ENCODE results near the gene KLHL33.

The KLHL33 gene, protein sequence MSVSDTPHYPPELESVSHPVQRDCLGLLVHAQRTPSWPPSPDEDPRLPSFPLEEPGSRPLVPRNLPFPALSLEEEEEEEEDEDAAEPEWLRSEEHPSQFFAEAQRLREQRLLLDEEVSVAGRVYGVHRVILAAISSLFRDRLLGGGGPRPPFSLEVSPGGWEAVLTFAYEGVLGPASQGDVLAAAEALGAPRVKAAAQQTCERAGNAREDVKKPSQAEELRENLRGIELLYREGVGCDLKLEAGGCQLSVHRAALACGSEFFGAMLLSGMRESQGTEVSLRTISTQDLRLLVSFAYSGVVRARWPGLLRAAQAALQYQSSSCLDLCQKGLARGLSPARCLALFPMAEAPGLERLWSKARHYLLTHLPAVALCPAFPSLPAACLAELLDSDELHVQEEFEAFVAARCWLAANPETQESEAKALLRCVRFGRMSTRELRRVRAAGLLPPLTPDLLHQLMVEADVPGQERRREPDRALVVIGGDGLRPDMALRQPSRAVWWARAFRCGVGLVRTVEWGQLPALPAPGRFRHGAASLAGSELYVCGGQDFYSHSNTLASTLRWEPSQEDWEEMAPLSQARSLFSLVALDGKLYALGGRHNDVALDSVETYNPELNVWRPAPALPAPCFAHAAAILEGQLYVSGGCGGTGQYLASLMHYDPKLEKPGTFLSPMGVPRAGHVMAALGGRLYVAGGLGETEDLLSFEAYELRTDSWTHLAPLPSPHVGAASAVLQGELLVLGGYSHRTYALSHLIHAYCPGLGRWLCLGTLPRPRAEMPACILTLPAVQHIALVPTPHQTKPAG

DNA sequence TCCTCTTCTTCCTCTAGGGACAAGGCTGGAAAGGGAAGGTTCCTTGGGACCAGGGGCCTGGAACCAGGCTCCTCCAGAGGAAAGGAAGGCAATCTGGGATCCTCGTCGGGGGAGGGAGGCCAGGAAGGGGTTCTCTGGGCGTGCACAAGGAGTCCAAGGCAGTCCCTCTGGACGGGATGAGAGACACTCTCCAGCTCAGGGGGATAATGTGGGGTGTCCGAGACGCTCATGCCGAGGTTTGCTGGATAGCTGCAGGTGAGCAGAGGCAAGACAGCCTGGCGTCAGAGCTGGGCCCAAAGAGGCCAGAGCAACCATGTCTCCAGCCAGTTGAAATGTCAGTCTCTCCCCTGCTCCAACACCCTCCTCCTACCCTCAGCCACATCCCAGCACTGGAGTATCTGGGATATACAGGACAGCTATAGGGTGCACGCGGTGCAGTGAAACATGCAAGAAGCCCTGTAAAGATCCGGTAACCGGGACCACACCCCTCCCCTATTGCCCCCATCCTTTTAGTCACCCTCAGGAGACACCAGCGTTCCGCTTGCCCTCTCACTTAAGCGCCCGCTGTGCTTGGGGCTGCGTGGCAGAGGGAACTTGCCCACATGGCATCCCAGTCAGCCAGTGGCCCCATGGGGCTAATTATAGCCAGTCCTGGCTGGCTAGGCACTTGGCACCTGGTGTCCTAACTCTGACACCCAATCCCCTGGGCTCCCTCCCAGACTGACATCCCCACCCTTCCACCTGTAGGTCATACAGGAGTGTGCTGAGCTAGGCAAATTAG is at the start of gene KLHL33:
Gene KLHL33, minus strand, starts transcription at position 585 of the 781 bp plus-strand sequence. Its CDS starts 355 bp downstream, at position 230.
- DNase-seq: no peak

DNA sequence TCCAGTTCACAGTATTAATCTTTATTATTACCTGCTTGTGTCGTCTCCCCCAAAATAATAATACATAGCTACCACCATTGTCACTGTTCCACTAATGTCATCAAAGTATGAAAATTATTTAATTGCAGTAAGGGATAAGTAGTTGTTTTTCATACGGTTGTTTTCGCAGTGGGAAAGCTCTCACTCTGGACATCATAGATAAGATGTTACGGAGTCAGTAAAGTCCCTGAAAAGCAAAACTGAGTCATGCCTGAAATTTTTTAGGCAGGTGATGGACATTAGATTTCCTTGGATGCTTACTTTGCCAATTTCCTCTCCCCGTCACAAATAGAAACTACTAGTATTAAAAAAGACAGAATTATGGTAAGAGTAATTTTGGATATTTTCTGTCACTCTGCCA is 46.4 kb upstream of the KLHL33 start:
- DNase-seq: no peak

DNA sequence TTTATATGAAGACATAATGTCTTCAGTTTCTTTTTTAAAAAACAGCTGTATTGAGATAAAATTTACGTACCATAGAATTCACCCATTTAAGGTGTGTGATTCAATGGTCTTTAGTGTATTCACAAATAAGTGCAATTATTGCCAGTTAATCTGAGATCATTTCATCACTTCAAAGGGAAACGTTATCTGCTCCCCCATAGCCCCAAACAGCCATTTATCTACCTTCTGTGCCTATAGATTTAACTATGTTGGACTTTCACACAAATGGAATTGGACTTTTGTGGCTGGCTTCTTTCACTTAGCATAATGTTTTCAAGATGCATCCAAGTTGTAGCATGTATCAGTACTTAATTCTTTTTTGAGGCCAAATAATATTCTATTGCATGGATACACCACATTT is 42.9 kb upstream of the KLHL33 start:
- no peak for DNase-seq

DNA sequence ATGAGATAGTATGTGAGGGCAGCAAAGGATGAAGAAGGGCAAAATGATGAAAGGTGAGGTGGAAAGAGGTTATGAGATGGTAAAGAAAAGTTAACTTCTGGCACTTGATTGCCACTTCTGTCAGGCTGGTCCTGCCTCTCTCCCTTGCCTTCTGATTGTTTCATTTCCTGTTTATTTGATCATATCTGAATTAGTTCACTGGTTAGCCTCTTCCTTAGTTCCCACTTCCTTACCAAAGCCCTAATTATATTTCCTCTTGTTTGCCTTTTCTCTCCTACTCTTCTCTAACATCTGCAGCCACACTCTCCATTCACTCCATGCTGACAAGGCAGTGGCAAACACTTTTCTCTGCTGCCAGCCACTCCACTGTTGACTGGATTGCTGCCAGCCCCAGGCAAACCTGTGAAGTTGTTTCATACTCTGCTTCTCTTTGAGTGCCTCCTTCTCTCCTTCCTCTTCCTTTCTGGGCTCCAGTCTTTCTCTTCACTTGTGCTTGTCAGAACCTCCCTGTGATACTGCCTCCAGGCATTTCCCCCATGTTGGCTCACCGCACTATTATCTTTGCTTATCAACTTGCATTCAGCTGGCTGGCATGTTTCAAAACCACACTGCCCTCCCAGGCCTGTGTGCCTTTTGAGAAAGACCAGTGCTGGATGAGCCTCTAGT is 41.4 kb upstream of the KLHL33 start:
- peak; percentile 36 for DNase-seq

DNA sequence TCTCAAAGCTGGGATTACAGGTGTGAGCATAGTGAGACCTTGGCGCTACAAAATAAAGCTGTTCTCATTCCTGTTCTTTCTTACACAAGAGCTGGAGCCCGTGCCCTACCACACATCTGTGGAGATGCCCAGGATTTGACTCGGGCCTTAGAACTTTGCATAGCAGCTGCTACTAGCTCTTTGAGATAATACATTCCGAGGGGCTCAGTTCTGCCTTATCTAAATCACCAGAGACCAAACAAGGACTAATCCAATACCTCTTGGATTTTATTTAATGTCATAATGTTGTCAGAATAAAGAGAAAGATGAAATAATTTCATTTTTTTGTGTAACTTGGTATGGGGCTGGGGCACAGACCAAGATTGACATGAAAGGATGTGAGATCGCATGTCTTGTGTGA is 40.8 kb upstream of the KLHL33 start:
- DNase-seq: no peak

DNA sequence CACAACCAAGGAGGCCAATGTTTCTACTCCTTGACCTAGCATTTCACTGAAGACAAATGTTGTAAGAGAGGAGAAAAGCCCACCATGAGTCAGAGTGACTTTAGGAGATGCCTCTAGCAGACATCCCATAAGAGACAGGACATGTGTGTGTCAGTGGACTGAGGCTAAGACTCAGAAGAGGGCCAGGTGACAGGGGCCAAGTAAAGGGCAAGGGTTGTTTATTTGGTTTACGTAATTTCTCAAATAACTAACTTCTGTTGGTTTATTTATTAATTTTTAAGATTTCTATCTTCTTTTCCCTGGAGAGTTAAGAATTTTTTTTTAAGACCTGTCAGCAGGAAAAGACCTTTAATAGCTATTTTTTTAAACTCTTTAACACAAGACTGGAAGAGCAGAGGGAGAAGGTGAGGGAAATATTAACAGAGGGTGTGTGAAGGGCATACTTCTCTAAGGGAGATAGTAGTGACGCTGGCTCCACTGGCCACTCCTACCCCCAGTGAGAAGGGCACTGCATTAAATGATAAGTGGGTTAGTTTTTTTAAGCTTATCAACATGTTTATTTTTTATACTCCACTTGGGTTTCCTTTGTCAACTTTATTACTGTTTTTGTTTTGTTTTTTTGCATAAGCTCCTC is 36.7 kb upstream of the KLHL33 start:
- no peak for DNase-seq

DNA sequence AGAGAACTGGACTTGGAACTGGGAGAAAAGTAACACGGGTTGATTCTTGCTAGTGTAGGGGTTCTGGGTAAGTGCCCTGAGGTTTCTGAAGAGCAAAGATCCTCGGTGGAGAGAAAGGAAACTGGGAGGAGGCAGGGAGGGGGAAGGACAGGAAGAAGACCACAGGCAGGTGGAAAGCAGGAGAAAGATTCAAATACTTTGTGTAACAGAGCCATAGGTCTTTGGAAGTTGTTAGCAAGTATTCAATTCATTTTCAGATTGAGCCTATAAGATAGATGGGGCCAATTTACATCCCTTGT is 34.6 kb upstream of the KLHL33 start:
- no peak for DNase-seq

DNA sequence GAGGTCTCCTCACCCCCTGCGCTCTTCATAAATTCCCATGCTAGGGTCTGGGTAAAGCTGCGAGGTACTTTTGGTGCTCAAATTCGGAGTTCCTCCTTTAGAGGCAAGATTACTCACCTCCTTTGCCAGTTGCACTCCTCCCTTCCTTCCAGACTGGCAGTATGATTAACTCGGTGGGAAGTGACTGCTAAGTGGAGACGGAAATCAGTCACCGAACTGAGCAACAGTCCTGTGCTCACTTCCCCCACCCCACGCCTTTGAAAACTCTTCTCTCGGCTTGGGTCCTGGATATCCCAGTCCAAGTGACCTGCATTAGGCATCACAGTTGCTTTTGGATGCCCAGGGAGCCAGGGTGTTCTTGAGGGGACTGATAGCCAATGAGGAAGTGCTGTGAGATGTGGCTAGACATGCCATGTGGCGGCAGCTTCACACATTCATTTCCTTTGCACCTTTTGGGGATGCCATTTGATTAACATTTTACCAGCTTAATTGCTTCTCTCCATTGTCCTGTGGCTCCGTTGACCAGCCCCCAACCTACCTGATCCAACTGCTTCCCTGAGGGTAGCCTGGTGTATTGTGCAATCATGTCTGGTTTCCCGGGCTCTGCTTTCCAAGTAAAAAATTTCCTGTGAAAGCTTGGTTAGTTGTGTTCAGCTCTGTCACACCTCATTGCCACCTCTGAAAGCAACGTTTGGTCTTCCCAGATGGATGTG is 34.1 kb upstream of the KLHL33 start:
- DNase-seq: peak; percentile 35

DNA sequence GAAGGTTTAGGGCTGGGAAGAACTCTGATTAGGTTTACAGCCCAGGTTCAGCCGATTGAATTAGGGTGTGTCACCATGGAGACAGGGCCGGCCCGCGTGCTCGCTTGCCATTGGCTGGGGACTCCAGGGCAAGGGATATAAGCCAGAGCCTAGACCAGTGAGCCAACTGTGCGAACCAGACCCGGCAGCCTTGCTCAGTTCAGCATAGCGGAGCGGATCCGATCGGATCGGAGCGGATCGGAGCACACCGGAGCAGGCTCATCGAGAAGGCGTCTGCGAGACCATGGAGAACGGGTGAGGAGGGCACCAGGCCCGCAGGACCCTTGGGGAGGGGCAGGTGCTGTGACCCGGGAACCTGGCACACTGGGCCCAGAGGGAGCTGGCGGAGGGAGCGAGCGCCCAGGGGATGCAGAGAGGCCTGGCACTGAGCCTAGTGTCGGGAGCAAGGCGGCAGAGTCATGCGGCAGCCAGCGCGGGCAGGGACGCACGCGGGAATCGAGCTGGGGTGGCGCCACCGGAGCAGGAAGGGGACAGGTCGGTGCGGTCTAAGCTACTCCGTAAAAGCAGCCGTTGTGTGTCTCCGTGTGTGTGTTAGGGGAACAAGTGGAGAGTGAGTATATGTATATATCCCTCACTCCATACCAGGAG is 33.4 kb upstream of the KLHL33 start, which contains the start of gene PNP:
Gene PNP, plus strand, starts transcription at position 165 of the 648 bp plus-strand sequence. Its CDS starts 119 bp downstream, at position 284.
- DNase-seq: peak; percentile 80

DNA sequence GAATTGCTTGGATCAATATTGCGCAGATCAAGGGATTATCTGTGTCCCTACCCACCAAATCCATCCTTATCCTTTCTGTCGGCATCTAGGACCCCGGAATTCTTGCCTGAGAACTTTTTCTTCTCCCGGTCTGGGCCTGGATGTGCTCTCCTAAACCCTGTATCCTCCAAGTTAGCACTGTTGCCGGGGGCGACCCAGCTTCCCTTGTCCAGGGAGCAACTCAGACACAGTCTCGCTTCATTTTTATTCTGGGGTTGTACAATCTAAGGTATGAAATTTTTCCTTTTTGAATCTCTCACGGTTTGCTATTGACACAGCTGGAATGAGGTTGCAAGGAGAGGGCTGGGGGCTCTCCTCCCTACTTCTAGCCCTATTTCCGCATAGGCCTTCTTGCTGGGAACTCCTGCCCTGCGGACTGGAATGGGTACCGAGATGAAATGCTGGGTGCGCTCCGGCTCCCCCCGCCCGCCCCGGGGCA is 32.8 kb upstream of the KLHL33 start:
- DNase-seq: no peak

DNA sequence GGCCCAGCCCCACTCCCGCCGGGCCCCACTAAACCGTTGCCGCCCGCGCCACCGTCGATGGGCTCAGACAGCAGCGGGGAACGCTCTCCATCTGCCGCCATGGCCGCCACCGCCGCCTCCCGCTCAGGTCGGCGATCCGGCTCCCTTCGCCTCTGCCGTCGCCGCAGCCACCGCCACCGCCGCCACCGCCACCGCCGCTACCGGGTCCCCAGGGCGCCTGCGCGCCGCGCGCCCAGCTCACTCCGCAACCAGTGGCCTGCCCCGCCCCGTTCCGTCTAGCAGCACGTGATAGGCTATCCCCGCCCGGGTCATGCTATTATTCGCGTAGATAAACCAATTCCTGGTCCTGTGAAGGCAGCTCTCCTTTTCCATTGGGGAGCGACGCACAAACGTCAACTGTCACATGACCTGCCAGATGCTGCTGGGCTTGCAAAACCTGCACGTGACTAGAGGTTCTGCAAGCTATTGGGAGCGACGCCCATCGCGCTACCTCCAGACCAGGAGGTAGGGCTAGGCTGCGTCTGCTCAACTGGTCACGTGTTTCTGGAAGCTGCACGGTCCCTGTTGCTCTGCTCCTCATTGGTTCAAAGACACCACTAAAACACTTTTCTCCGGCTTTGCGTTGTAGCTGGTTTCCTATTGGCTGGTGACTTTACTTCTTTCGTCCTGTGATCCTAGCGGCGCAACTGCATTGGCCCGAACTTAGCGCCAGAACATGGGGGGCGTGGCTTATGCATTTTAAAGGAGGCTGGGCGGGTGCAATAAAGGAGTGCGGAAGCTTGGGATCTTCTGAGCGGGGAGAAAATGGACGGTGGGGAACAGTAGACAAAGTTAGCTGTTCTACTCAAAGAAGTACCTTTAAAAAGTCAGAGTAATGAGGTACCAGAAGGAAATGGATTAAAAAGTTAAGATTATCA is 25.5 kb upstream of the KLHL33 start, which contains the start of gene PIP4P1:
Gene PIP4P1, minus strand, starts transcription at position 210 of the 917 bp plus-strand sequence. Its CDS starts 109 bp downstream, at position 101.
- DNase-seq: peak; percentile 98

DNA sequence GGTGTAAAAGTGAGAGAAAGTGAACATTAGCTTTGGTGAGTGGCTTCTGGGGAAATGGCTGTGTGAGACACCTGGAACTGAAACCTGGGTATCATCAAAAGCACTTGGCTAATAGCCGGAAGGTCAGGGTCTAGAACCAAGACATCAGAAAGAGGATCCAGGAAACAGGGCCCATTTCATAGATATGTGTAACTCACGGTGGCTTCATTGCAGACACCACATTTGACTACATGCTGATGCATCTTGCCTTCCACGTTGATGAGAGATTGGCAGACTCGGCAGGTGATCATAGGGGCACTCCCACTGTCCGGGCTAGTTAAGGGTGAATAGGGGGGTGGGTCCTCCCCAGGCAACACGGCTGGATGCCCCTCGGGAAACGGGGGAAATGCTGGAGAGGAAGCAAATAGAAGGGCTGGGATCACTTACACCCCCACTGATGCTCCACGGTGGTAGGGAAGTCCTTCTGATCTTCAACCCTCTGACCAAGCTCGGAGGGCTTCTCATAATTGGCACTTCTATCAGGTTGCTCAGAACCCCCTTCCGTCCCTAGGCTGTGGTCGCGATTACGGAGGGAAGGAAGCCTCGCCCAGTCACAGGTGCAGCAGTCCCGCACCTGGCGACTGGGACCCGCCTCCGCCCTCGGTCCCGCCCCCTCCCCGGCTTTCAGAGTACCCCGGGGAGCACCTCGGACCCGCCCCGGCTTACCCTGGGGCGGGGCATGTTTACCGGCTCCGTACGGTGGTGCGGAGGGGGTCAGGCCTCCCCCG is 24.7 kb upstream of the KLHL33 start:
- DNase-seq: peak; percentile 55

DNA sequence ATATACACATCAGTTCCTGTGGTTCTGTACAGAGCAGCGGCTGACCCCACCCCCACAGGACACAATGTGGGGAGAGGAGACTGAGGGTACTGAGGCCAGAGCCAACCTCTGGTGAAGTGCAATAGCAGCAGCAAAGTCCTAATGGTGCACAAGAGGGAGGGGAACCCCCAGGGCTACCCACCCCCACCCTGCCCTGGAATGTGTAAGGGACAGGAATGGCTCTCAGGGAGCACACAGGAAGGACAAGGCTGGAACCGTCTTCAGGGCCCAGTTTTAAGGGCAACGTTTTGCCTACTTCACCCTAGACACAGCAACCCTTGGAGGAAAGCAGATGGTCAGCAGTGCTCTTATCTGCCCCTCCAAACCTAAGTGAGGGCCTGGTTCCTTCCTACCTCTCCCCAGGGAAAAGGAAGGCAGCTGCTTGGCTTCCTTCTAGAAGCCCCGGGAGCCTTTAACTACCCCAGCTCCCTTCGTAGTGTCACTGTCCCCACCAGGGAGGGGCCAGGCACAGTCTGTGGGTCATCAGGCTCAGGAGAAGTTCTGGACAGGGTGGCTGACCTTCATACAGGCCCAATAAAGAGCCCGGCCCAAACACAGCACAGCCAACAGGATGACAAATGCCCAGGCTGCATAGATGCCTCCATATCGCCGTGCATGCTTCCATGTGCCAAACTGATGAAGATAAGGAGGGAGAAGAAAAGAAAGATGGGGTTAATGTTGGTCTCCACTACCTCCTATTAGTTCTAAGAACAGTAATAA is 22.2 kb upstream of the KLHL33 start:
- no peak for DNase-seq

DNA sequence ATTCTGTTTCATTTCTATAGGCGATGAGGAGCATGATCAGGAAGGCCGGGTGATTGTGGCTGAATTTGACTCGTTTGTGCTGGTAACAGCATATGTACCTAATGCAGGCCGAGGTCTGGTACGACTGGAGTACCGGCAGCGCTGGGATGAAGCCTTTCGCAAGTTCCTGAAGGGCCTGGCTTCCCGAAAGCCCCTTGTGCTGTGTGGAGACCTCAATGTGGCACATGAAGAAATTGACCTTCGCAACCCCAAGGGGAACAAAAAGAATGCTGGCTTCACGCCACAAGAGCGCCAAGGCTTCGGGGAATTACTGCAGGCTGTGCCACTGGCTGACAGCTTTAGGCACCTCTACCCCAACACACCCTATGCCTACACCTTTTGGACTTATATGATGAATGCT is 21.0 kb upstream of the KLHL33 start:
- DNase-seq: no peak

DNA sequence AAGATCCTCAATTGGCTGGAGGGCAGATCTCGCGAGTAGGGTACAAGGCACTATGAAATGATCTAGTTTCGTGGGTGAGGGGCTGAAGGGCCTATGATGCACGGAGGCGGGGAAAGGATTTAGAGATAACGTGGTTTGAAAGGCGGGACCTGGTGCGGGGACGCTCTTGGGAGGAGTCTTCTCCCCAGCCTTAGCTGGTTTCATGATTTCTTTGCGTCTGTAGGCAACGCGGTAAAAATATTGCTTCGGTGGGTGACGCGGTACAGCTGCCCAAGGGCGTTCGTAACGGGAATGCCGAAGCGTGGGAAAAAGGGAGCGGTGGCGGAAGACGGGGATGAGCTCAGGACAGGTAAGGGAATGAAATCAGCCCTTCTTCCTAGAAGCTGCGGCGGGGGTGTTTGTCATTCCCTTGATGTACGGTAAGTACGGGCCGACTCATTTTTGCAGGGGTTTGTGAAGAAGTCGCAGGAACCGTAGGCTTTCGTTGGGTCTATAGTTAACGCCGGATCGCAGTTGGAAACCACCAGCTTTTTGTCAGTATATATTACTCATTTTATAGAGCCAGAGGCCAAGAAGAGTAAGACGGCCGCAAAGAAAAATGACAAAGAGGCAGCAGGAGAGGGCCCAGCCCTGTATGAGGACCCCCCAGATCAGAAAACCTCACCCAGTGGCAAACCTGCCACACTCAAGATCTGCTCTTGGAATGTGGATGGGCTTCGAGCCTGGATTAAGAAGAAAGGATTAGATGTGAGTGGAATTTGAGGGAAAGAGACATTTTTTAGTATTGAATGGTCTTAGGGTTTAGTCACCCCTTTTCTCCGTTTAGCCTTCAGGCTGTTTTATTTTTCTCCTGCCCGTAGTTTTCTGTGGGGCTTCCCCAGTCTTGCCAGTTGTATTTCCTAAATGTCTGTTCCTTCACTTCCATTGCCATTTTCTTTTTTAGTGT is 19.7 kb upstream of the KLHL33 start:
- DNase-seq: peak; percentile 17

DNA sequence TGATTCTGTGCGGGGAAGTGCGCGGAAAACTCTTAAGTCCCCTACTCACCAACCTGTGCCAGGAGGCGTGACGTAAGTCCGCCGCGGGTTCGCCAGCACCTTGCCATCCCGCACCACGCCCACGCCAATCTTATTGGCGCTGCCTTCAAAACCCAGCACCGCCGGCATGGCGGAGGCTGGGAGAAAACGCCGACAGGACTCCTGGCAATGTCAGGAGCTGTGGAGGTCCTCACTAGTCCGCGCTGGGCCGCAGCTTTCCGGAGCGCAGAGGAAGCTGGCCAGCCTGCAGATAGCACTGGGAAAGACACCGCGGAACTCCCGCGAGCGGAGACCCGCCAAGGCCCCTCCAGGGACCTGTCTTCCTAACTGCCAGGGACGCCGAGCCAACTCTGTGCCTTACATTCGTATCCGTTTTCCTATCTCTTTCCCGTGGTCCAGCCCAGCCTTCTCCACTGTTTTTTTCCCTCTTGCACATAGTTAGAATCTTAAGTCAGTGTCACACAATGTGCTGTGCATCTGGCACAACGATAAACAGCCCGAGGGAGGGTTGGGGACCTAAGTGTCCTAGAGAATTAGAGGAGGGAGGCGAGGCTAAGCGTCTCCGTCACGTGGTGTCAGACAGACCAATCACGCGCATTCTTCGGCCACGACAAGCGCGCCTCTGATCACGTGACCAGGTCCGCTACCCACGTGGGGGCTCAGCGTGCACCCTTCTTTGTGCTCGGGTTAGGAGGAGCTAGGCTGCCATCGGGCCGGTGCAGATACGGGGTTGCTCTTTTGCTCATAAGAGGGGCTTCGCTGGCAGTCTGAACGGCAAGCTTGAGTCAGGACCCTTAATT is 18.8 kb upstream of the KLHL33 start, which contains the start of the genes APEX1 and OSGEP:
Gene APEX1, plus strand, starts transcription at position 711 of the 839 bp plus-strand sequence. CDS start 420 bp downstream, outside the sequence.
Gene OSGEP, minus strand, starts transcription at position 297 of the 839 bp plus-strand sequence. Its CDS starts 129 bp downstream, at position 168.
- DNase-seq: peak; percentile 97

All from activated gamma-delta T cell treated with Interleukin-2 at 50 U/mL for 16 hours (primary cell).